GM18519 (cell line): ENCODE measurements around the gene RPS29.

Experiments used
- ATAC-seq: cut with Tn5 transposase; IDR thresholded peaks from one replicate; pipeline ENCODE4 v1.9.1; 2021; ENCODE audit warnings: mild to moderate bottlenecking, moderate library complexity; ENCODE audit not compliant: unreplicated experiment, low FRiP score

The RPS29 gene

DNA sequence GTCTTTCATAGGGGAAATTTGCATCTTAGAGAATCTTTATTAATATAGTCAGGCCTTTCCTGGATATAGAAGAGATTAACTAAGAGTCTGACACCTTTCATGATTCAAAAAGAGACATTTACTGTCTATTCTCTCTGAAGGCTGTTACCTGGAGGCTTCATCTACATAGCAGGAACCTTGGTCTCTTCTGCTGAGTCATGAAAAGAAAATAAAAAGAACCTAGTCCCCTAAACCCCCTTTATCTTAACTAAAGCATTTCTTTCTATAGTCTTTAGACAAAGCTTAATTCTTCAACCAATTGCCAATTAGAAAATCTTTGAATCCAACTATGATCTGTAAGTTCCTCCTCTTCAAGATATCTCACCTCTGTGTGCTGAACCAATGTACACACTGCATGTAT is 33.1 kb downstream of the RPS29 start:
- ATAC-seq, result no peak

DNA sequence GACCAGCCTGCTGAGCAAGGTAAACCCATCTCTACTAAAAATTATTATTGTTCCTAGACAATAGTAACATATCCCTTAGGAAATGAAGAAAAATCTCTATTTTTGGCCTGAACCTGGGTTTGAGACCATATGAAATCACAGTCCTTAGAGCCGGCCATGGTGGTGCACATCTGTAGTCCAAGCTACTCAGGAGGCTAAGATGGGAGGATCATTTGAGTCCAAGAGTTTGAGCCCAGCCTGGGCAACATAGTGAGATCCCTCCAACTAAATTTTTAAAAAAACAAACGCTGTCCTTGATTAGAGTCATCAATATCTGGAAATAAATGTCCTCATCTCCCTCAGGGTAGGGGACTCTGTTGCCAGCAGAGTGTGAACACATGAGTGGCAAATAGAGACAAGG is 34.6 kb downstream of the RPS29 start:
- no peak for ATAC-seq

DNA sequence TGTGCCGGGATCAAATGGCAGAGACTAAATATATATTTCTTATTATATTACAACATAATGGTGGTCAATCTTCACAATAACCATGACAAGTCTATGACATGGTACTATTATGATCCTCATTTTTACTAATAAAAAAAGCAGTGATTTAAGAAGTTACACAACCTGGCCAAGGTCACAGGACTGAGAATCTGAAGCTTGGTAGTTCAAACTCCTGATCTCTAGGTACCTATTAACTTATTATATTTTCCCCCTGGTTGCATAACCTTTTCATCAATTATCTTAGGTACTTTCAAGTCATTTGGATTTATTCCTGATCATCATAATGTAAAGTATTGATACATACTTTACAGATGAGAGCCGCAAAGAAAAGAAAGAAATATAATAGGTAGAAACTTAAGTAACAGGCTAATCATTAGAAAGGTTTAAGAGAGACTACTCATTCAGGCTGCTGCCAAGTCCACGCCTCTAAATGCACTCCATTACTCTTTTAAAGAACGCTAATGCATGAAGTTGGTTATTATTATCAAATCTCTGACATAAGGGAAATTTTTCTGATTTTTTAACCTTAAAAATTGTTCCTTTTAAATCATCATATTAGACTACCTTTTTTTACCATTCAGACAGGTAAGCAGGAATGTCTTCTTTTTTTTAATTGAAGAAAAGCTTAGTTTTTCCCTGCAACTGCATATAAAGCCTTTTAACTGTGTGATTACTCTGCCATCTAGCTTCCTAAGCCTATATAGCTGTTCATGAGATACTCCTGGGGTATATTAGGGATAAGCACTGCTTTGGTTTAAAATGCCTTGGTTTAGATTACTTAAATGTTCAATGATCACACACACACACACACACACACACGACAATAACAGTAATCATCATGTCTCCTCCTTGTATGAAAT is 35.6 kb downstream of the RPS29 start:
- no peak for ATAC-seq

DNA sequence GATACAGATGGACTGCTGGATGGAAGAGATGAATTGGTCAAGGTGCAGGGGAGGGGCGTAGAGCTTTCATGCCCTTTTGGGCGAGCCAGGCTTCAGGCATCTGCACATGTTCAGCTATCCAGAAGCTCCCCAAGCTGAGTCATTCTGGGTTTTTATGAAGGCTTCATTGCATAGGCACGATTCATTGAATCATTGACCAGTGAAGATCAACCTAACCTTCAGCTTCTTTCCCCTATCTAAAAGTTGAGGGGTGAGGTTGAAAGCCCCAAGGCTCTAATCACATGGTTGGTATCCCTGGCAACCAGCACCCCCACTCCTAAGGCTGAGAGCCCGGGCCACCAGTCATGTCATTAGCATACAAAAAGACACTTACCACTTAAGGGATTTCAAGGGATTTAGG is 36.3 kb downstream of the RPS29 start:
- ATAC-seq, result no peak

DNA sequence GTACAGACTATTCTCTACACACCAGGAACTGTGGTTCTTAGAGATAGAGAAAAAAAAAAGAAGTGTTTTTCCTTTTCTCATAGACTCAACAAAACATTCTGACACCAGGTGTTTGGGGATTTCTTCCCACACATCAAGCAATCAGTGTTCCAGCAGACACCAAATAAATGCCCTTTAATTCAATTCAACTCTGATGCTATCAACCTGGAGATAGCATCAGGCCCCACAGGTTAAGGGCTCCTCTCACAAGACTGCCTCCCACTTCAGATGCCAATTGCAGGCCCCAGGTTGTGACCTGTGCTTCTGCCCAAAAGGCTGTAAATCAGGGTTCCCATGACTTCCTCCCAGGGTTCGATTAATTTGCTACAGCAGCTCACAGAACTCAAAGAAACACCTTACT is 36.7 kb downstream of the RPS29 start:
- ATAC-seq, result no peak

DNA sequence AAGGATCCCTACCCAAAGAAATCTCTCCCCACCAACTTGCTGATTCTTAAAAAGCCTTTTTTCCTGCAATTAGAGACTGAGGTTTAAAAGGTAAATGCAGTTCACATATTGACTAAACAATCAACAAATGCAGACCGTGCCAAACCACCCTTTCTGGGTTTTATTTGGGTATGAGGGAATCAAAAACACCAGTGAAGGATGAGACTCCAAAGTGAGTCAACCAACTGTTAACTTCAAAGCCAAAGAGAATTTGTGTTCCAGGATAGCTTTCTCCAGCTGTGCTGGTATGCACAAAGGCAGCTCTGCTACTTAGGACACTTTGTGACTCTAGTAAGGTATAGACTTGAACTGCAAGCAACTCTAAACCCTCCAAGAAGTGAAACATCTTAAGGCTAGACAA is 39.4 kb downstream of the RPS29 start:
- ATAC-seq, result no peak

DNA sequence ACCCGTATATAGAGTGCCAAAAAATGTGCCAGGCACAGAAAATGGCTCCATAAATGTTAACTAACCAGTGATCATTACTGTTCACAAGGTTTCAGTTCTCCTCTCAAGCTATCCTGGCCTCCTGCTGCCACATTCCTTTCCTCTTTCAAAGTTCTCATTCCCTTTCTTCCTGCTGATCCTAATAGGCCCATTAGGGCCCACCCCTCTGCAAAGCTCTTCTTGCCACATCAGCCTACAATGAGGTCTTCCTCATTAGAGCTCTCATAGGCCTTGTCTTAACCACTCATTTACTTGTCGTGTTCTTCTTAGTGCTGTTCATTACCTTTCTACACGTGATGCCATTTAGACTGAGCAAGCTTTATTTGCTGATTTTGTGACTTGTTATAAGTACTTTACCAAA is 40.5 kb downstream of the RPS29 start:
- no peak for ATAC-seq

DNA sequence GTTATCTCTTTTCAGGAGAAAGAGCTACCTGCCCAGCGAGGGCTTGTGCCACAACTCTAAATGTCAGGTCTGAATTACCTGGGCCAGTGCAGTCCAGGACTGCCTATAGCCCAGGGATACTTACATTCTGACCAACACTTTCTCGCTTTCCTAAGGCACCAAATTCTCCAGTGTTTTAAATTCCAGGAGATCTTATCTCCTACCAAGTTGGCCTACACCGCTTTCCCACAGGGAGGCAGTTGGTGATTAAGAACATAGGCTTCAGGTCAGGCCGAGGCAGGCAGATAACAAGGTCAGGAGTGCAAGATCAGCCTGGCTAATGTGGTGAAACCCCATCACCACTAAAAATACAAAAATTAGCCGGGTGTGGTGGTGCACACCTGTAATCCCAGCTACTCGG is 41.1 kb downstream of the RPS29 start:
- no peak for ATAC-seq

DNA sequence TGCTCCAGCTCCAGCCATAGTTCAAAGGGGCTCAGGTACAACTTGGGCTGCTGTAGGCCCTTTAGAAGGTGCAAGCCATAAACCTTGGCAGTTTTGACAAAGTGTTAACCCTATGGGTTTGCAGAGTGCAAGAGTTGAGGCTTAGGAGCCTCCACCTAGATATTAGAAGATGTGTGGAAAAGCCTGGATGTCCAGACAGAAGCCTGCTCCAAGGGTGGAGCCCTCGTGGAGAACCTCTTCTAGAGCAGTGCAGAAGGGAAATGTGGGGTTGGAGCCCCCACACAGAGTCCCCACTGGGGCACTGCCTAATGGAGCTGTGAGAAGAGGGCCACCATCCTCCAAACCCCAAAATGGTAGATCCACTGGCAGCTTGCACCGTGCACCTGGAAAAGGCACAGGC is 45.1 kb downstream of the RPS29 start:
- no peak for ATAC-seq

DNA sequence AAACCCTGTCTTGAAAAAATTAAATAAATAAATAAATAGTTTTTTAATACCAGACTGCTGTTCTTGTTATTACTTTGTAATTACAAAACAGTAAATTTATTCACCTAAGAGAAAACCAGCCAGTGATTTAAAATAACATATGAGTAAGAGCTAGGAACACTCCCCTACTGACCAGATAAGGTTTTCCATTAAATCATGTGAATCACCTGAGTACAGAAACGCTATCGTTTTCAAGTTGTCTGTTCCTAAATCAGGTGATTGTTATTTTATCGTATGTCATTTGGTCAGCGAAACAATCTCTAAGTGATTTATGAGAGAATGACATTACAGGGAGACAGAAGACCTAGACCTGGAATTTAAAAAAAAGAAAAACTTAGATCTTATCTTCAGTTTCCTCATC is 47.3 kb downstream of the RPS29 start:
- no peak for ATAC-seq
